Endometrium (tissue), 2 donors: ENCODE measurements around the gene AQP6.
"Not testable (repeated sequence)": the region's sequence is repeated elsewhere in the genome, so short reads cannot be mapped to it uniquely, and the experiment has no call there.

Experiments used
- FAIRE-seq: peaks from 2 replicates; lab custom pipeline; 2012; peaks lifted over from hg19 to GRCh38; lab: Jason Lieb, UNC
- donor health status: control.
- donor health status: control.

The AQP6 gene

GRCh38 chr12:49969651-49970429, 2.9 kb upstream of the AQP6 start:
- FAIRE-seq = no peak

- FAIRE-seq = no peak
These were observed 2.1 kb upstream of the AQP6 start for GRCh38 chr12:49970658-49971057.

GRCh38 chr12:49971141-49971540, 1.6 kb upstream of the AQP6 start:
- FAIRE-seq = no peak

GRCh38 chr12:49972129-49972528, 618 bp upstream of the AQP6 start:
- FAIRE-seq = no peak

- no peak for FAIRE-seq
These were observed 649 bp downstream of the AQP6 start for GRCh38 chr12:49973361-49973830.

- no peak for FAIRE-seq
These were observed 1.5 kb downstream of the AQP6 start for GRCh38 chr12:49974231-49974675.

- no peak for FAIRE-seq
These were observed 2.0 kb downstream of the AQP6 start for GRCh38 chr12:49974677-49975317.

GRCh38 chr12:49975318-49975761, 2.6 kb downstream of the AQP6 start:
- FAIRE-seq = no peak

GRCh38 chr12:49976557-49976956, 3.8 kb downstream of the AQP6 start:
- no peak for FAIRE-seq

GRCh38 chr12:49978125-49978524, 5.4 kb downstream of the AQP6 start:
- no peak for FAIRE-seq

- FAIRE-seq = no peak
These were observed 6.4 kb downstream of the AQP6 start for GRCh38 chr12:49979016-49979586.

- FAIRE-seq = no peak
These were observed 7.0 kb downstream of the AQP6 start for GRCh38 chr12:49979791-49980190.

- no peak for FAIRE-seq
These were observed 8.0 kb downstream of the AQP6 start for GRCh38 chr12:49980501-49981349.

- FAIRE-seq = no peak
These were observed 9.7 kb downstream of the AQP6 start for GRCh38 chr12:49982246-49983087.

- FAIRE-seq = no peak
These were observed 11.1 kb downstream of the AQP6 start for GRCh38 chr12:49983892-49984291.

GRCh38 chr12:49984476-49985359, 12.0 kb downstream of the AQP6 start:
- no peak for FAIRE-seq

- FAIRE-seq = no peak
These were observed 13.2 kb downstream of the AQP6 start for GRCh38 chr12:49985981-49986380.

- FAIRE-seq = not testable (repeated sequence)
These were observed 13.7 kb downstream of the AQP6 start for GRCh38 chr12:49986476-49986875.

GRCh38 chr12:49987625-49988303, 15.0 kb downstream of the AQP6 start:
- FAIRE-seq = no peak

GRCh38 chr12:49989400-49989799, 16.7 kb downstream of the AQP6 start:
- FAIRE-seq = not testable (repeated sequence)
